HG03097 (cell line): ENCODE data around the gene AFAP1.
"Not testable (repeated sequence)": the region's sequence is repeated elsewhere in the genome, so short reads cannot be mapped to it uniquely, and the experiment has no call there.

Experiments
- ATAC-seq: cut with Tn5 transposase; IDR thresholded peaks from one replicate; pipeline ENCODE4 v1.9.1; 2021; ENCODE audit not compliant: unreplicated experiment, low FRiP score

AFAP1 gene

DNA sequence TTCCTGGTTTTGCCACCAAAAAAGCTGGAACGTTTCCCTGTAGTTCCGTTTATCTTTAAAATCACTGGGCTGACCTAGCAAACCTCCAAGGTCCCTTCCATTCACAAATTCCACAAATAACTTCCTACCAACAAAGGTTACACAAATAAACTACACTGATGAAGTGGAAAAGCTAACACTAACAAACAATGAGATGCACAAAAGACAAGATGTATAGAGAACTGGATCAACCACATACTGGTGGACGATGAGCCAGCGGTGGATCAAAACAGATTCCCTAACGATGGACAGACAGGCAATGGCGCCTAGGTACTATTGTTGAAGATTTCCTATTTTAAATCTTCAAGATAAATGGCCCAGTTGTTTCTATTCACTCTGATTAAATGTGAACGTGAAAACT is 15.5 kb downstream of the AFAP1 start:
- ATAC-seq: no peak

DNA sequence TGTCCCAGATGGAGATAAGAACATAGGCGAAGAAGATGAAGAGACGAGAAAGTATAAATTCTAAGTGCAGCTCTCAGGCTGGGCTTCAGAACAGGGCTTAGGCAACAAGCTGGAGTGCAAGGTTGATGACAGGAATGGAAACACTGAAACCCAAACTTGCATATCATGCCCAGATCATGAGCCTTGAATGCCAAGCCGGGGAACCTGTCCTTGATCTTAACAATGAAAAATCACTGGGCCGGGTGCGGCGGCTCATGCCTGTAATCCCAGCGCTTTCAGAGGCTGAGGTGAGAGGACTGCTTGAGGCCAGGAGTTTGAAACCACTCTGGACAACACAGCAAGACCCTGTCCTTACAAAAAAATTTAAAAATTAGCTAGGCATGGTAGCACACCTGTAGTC is 17.2 kb downstream of the AFAP1 start:
- ATAC-seq: no peak

GRCh38 chr4:7918981-7919380 is 20.7 kb downstream of the AFAP1 start:
- no peak for ATAC-seq

- ATAC-seq: not testable (repeated sequence)
Observed at GRCh38 chr4:7918187-7918586, 21.5 kb downstream of the AFAP1 start.

GRCh38 chr4:7917669-7918068 is 22.0 kb downstream of the AFAP1 start:
- ATAC-seq: no peak

- no peak for ATAC-seq
Observed at GRCh38 chr4:7915875-7916242, 23.8 kb downstream of the AFAP1 start.

DNA sequence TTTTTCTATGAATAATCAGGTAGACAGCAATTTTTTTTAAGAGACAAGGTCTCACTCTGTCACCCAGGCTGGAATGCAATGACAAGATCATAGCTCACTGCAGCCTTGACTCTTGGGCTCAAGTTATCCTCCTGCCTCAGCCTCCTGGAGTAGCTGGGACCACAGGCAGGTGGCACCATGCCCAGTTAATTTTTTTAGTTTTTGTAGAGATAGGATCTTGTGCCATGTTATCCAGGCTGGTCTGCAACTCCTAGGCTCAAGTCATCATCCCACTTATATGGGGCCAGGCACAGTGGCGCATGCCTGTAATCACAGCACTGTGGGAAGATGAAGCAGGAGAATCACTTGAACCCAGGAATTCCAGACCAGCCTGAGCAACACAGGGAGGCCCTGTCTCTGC is 26.8 kb downstream of the AFAP1 start:
- no peak for ATAC-seq

DNA sequence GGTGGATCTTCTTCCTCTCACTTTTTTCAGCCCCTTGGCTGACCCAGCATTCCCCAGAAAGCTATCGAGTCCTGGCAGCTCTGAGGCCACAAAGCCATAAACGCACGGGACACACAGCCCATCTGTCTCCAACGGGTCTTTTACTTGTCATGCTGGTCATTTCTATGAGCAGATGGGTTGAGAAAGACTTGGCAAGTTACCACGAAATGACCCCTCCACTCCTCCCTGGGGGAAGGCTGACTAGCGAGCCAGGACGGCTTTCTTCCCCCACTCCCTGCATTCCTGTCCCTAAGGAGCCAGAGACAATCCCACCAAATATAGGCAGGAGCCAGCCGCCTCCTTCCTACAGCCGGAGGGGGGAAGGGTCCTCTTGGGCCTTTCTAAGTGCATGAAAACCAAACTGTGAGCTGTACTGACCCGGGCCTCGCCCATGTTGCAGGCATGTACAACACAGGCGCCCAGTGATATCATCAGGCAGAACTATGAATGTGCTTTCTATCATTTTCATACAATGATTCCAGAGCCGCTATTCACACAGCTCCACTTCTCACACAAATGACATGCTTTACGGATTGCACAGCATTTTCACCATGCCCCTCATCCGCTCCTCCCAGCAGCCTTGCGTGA is 28.6 kb downstream of the AFAP1 start:
- no peak for ATAC-seq

- no peak for ATAC-seq
Observed at GRCh38 chr4:7910263-7910896, 29.3 kb downstream of the AFAP1 start.

GRCh38 chr4:7909463-7910262 is 30.0 kb downstream of the AFAP1 start:
- ATAC-seq: no peak

DNA sequence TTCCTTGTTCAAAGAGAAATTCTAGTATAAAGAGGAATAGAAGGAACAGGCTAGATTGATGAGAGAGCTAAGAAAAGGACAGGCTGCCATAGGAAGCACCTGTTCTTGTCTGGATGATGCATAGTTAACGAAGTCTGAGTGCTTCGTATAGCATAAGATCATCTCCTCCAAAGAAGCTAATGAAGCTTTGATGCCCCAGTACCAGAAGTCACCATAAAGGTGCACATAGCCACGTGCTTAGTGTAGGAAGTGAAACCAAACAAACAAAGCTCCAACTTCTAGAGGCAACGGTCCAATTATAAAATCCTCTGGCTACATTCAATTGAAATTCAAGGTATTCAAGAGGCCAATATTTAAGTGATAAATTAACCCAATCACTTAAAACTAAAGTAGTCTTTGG is 31.0 kb downstream of the AFAP1 start:
- ATAC-seq: no peak

DNA sequence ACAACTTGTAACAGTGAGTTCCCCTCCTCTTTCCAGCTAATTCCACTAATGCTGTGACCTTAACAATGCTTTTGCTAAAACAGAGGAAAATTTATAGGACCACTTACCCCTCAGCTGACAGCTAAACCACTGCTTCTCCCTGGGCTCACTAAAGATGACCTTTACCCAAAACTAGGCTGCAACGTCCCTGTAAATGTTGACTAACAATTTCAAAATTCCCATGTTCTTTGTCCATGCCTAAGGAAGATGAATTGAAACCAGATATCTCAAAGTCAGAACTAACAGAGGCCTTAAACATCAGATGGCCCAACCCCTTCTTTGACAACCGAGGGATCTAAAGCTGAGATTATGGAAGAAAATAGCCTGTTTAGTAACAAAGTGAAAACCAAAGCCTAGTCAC is 32.5 kb downstream of the AFAP1 start:
- ATAC-seq: no peak

- no peak for ATAC-seq
Observed at GRCh38 chr4:7906171-7906701, 33.4 kb downstream of the AFAP1 start.

- ATAC-seq: no peak
Observed at GRCh38 chr4:7904952-7905915, 34.4 kb downstream of the AFAP1 start.

DNA sequence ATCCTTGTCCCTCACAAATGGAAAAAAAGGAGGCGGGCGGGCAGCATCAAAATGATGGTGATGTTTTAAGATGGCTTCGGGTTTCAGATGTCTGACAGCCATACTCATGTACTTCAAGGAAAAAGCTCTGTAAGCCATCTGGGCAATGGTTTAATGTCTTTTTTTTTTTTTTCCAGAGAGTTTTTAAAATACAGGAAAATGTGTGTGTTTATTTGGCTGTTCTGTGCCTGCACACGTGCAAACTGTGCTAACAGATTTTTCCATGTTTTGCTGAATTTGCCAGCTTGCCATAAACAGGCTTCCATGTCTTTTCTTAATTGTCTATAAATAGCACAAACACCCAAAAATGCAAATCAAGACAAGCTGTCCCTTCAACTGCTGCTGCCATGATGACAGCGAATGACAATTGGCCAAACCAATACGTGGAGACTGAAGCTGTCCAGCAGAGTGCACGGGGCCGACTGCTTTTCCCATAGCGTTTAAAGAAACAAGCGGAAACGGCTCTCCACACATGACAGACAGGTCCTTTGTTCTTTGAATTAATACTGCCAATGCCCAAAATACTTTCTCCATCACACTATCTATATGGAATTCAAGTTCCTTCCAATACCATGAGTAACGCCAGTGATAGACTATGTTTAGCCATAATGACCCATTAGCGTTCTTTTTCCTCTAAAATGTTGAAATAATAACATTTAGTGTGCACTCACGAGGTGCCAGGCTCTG is 35.7 kb downstream of the AFAP1 start:
- no peak for ATAC-seq

DNA sequence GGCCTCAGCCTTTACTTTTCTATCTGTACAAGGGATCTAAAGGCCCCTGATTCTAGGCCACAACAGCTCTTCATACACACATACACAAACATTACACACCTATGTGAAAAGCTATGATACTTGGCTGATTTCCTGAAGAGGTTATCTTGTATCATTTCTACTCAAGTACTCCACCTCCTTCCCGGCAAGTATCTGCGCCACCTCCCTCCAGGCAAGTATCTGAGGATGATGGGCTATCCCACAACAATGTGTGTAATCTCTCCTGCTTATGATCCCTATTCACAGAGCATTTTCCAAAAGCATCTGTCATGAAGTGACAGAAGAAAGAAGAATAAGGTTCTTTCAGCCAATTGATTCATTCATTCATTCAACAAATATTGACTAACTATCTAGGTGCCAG is 36.8 kb downstream of the AFAP1 start:
- no peak for ATAC-seq

GRCh38 chr4:7902101-7902553 is 37.5 kb downstream of the AFAP1 start:
- ATAC-seq: no peak

- ATAC-seq: no peak
Observed at GRCh38 chr4:7901311-7901885, 38.3 kb downstream of the AFAP1 start.

DNA sequence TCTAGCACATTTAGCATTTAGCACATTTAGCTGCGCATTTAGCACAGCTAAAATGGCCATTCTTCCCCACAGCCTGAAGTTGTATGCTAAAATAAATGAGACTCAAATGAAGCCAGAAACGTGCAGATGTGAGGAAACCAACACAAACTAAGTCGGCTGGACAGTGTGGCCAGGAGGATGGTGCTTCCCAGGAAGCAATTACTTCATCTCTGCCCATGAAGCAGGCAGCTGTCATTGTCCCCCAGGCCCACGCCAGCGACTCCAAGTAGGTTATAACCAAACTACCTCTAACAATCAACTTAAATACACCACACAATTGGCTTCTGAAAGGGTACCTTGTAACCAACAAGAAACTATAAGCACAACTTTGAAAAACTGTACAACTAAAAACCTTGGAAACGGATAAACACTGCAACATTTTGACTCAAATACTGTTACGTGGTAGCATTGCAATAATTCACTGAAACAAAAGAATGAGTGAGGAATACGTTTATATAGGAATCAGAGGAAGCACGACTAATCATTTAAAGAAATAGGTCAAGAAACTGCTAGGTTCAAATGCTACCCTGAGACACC is 39.2 kb downstream of the AFAP1 start:
- no peak for ATAC-seq
